DND-41 (cell line): ENCODE results near the gene DLGAP4.

ENCODE experiments used
- ATAC-seq: fragments of 200-7000 bp; cut with Tn5 transposase; 3 replicates; pipeline ENCODE4 v1.9.1; 2021; ENCODE audit warnings: low read depth; ENCODE audit not compliant: insufficient read depth
- DNase-seq: peaks from one replicate; pipeline ENCODE4 v3.0.0-alpha.2; 2020
- H2AFZ ChIP-seq: 2 replicates; pipeline ENCODE4 v1.6.0; 2012; ENCODE audit warnings: low read depth, low read length
- H3K27ac ChIP-seq: 2 replicates; pipeline ENCODE4 v1.5.1; 2012; ENCODE audit warnings: low read length, inconsistent platforms
- H3K27me3 ChIP-seq: fragments of 200-600 bp; sonication (generic); 2 replicates; pipeline ENCODE4 v1.6.0; 2012; ENCODE audit warnings: low read length, mild to moderate bottlenecking, inconsistent platforms; ENCODE audit not compliant: insufficient read depth, poor library complexity
- H3K36me3 ChIP-seq: 2 replicates; pipeline ENCODE4 v1.5.1; 2012; ENCODE audit warnings: low read length, inconsistent platforms; ENCODE audit not compliant: insufficient read depth
- H3K4me1 ChIP-seq: 2 replicates; pipeline ENCODE4 v1.5.1; 2012; ENCODE audit warnings: mild to moderate bottlenecking, low read length; ENCODE audit not compliant: insufficient read depth
- H3K4me2 ChIP-seq: 2 replicates; pipeline ENCODE4 v1.6.0; 2012; ENCODE audit warnings: mild to moderate bottlenecking, moderate library complexity, low read length, inconsistent platforms; ENCODE audit not compliant: insufficient read depth
- H3K4me3 ChIP-seq, 2 experiments: fragments of 200-600 bp in 1 of 2; shearing (Covaris generic) in 1 of 2; 2 replicates each; pipeline ENCODE4 v1.5.1; 2012 to 2016; ENCODE audit warnings: inconsistent platforms in 2 of 2, low read length in 2 of 2, mild to moderate bottlenecking in 2 of 2, low read depth in 1 of 2, moderate library complexity in 1 of 2
- H3K79me2 ChIP-seq: 2 replicates; pipeline ENCODE4 v1.6.0; 2012; ENCODE audit warnings: low read length, inconsistent platforms; ENCODE audit not compliant: insufficient read depth
- H3K9ac ChIP-seq: 2 replicates; pipeline ENCODE4 v1.6.0; 2012; ENCODE audit warnings: low read depth, mild to moderate bottlenecking, inconsistent platforms, low read length, moderate library complexity
- H3K9me3 ChIP-seq: 2 replicates; pipeline ENCODE4 v1.5.1; 2012; ENCODE audit warnings: low read length, moderate library complexity, mild to moderate bottlenecking, inconsistent platforms; ENCODE audit not compliant: insufficient read depth, severe bottlenecking
- H4K20me1 ChIP-seq: 2 replicates; pipeline ENCODE4 v1.6.0; 2012; ENCODE audit warnings: low read length; ENCODE audit not compliant: insufficient read depth
- EZH2 ChIP-seq: IDR thresholded peaks from 3 replicates; pipeline ENCODE4 v1.6.1; 2012; ENCODE audit warnings: borderline replicate concordance, low read depth, mild to moderate bottlenecking, moderate library complexity, low read length, inconsistent platforms; ENCODE audit not compliant: severe bottlenecking
- TF ChIP-seq, protein P1 (sequence below): IDR thresholded peaks from 2 replicates; pipeline ENCODE4 v1.5.1; 2012; ENCODE audit warnings: borderline replicate concordance, low read length, moderate library complexity, mild to moderate bottlenecking; ENCODE audit not compliant: poor library complexity, severe bottlenecking; ENCODE audit errors: extremely low read depth

Gene DLGAP4

DNA sequence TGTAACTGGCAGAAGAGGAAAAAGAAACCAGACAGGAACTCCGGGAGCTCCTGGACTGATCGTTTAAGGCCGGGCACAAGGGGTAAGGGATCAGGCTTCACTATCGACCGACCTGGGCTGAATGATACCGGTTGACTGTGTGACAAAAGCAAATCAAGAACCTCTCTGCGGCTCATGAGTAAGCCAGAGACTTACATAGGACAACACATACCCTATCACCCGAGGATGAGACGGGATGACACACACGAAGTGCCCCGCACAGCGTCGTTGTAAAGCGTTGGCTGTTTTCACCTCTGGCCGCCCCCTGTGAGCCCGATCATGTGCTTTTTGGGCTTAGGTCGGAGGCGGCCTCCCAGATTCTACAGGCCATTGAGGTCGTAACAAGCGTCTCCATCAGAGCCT is 266.6 kb downstream of the DLGAP4 start:
- Histone ChIP-seq H3K27ac (peak overlapping the region; percentile 78), H3K4me2 (peak overlapping the region; percentile 95), H3K9me3 (no peaks in the 10 kb centered on the region), H3K79me2 (peaks cover 43% of the 10 kb centered on the region), H3K4me3 (peak overlapping the region; percentile 13 to 58; a peak in 3 of 4 replicates), H3K36me3 (peaks cover 17% of the 10 kb centered on the region), H4K20me1 (peaks cover 22% of the 10 kb centered on the region), H2AFZ (peak overlapping the region; percentile 89), H3K27me3 (no peaks in the 10 kb centered on the region), H3K9ac (peak overlapping the region; percentile 56), H3K4me1 (peaks cover 37% of the 10 kb centered on the region)
- TF ChIP-seq EZH2, result no peak
- TF ChIP-seq, protein P1, sequence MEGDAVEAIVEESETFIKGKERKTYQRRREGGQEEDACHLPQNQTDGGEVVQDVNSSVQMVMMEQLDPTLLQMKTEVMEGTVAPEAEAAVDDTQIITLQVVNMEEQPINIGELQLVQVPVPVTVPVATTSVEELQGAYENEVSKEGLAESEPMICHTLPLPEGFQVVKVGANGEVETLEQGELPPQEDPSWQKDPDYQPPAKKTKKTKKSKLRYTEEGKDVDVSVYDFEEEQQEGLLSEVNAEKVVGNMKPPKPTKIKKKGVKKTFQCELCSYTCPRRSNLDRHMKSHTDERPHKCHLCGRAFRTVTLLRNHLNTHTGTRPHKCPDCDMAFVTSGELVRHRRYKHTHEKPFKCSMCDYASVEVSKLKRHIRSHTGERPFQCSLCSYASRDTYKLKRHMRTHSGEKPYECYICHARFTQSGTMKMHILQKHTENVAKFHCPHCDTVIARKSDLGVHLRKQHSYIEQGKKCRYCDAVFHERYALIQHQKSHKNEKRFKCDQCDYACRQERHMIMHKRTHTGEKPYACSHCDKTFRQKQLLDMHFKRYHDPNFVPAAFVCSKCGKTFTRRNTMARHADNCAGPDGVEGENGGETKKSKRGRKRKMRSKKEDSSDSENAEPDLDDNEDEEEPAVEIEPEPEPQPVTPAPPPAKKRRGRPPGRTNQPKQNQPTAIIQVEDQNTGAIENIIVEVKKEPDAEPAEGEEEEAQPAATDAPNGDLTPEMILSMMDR, result no peak
- DNase-seq (no peak), ATAC-seq (peak; percentile 3; the same call in 2 of the 3 replicates)

DNA sequence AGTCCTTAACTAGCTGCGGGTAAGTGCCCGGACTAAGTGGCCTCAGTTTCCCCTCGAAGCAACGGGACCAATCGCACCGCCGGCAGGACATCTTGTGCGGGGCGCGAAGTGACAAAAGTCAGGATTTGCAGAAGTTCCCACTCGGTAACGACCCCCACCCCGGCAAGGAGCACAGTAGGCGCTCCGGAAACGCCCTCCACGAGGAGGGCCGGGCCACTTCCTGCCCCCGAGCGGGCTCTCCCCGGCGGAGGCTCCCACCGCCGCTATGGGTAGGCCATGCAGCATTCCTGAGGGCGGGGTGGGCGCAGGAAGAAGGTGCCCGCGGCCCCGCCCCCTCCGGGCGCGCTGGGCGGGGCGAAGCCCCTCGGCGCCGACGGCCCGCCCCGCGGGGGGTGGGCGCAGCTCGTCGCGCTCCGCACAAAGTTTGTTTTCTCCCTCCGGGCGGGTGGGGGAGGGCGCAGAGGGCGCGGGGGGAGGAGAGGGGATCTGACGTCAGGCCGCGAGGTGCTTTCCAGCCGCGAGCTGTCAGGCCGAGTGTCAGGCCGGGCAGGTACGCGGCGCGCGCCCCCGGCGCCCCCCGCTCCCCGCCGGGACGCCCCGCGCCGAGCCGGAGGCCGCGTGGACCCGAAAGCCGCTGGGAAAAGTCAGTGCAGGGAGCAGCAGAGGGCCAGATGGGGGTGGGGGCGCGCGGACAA is 267.1 kb downstream of the DLGAP4 start, which contains the start of gene TGIF2:
TSS of gene TGIF2 (plus strand) at position 495 of the 695 bp plus-strand sequence. CDS start 5,178 bp downstream, outside the sequence.
- H3K9ac ChIP-seq, result peak within 1 kb of the TSS; percentile 97
- H3K27ac ChIP-seq, result peak within 1 kb of the TSS; percentile 82
- peak within 1 kb of the TSS; percentile 89 for H2AFZ ChIP-seq
- peaks cover 37% of the 10 kb centered on the region for H3K4me1 ChIP-seq
- TF ChIP-seq, protein P1, result no peak
- TF ChIP-seq EZH2, result no peak
- DNase-seq, result peak; percentile 97
- H3K4me2 ChIP-seq, result peak within 1 kb of the TSS; percentile 95
- peak within 1 kb of the TSS; percentile 59 to 65 for H3K4me3 ChIP-seq
- H3K36me3 ChIP-seq, result peaks cover 22% of the 10 kb centered on the region
- H4K20me1 ChIP-seq, result peaks cover 28% of the 10 kb centered on the region
- no peaks in the 10 kb centered on the region for H3K27me3 ChIP-seq
- peak; percentile 86 for ATAC-seq
- peaks cover 48% of the 10 kb centered on the region for H3K79me2 ChIP-seq
- H3K9me3 ChIP-seq, result no peaks in the 10 kb centered on the region

DNA sequence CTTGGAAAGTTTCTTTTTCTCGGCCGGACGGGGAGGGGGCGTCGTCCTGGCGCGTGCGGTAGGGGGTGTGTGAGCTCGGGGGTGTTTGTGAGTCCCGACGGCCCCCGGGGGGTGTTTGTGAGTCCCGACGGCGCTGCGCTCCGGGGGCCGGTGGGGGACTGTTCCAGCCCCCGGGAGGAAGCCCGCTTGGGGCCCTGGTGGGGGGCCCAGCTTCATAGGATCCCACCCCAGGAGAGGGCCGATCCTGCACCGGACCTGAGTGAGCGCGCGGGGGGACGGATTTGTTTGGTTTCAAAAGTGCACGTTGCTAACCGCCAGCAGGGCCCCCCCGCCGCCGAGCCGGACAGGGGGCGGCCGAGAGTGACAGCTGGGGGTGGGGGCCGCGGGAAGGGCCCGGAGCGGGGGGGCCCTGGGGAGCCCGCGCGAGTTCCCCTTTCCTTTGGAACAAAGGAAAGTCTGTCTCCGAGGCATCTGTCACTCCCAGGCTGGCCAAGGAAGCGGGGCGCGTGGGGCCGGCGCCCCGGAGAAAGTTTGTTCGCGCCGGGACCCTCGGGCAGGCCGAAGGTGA is 267.7 kb downstream of the DLGAP4 start:
- peak overlapping the region; percentile 59 to 65 for H3K4me3 ChIP-seq
- peak overlapping the region; percentile 95 for H3K4me2 ChIP-seq
- DNase-seq, result peak; percentile 52
- peaks cover 37% of the 10 kb centered on the region for H3K4me1 ChIP-seq
- peaks cover 55% of the 10 kb centered on the region for H3K79me2 ChIP-seq
- peaks cover 34% of the 10 kb centered on the region for H4K20me1 ChIP-seq
- peaks cover 29% of the 10 kb centered on the region for H3K36me3 ChIP-seq
- H3K27me3 ChIP-seq, result no peaks in the 10 kb centered on the region
- ATAC-seq, result peak; percentile 12
- TF ChIP-seq, protein P1, result no peak
- TF ChIP-seq EZH2, result no peak
- no peaks in the 10 kb centered on the region for H3K9me3 ChIP-seq
- peak overlapping the region; percentile 97 for H3K9ac ChIP-seq
- peak overlapping the region; percentile 82 for H3K27ac ChIP-seq
- peak overlapping the region; percentile 76 for H2AFZ ChIP-seq
